HG03066 (cell line): ENCODE results near the gene FOXN3.

Experiments
- ATAC-seq: cut with Tn5 transposase; IDR thresholded peaks from one replicate; pipeline ENCODE4 v1.9.1; 2021; ENCODE audit warnings: low read depth; ENCODE audit not compliant: unreplicated experiment

FOXN3 gene

GRCh38 chr14:89367779-89368120, 49.3 kb downstream of the FOXN3 start:
- ATAC-seq = no peak

DNA sequence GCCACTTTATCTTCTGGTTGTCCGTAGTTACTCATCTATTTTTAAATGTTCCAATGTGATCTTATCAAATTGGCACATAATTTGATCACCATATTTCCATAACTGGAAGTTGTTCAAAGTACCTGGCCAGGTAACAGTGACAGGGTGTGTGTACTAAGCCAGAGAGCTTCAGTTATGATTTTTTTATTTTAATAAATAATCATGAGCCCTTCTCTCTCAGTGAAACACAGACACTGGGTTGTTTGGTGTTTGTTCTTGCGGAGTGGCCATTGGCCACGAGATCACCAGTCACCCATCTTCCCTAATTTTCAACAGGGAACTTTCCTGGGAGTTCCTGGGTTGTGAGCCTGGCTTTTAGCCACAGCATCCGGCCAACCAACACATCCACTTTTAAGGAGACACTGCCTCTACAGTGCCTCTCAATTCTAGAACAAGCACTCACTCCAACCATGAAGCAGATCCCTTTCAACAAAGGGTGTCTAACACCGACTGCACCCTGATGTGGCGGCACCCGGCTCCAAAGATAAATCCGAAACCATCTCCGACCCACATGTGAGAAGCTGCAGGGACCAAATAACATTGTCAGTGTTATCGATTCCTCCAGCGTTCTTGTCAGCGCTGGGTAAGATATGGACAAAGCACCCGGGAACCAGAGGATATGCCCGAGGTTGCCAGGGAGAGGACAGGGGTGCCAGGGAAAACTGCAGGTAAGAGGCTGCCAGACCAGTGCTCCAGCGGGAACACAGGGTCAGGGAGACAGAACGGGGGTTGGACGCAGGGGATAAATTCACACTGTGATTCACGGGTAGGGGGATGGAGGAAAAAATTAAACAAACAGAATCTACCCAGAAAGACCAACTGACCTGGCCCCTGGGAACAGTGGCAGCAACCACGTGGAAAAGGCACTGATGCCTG, 49.9 kb downstream of the FOXN3 start:
- no peak for ATAC-seq

- peak; percentile 89 for ATAC-seq
Measured at GRCh38 chr14:89365061-89365801, 51.8 kb downstream of the FOXN3 start.

DNA sequence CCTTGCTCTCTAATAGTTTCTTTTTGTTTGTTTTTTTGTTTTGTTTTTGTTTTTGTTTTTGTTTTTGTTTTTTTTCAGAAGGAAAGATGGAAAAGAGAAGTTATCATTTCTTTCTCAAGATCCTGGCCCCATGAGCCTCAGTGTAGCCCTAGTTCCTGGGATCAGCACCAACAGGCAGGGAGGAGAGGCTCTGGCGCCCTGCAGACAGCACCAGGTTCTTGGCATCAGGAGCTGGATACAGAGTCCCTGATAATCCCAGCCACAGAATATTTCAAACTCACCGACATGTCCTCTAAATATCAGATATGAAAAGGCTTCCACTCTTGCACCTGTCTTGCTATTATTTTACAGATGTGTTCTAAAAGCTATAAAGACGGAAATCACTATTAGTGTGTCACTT, 52.7 kb downstream of the FOXN3 start:
- ATAC-seq = no peak

GRCh38 chr14:89360277-89360676, 56.8 kb downstream of the FOXN3 start:
- ATAC-seq = no peak

DNA sequence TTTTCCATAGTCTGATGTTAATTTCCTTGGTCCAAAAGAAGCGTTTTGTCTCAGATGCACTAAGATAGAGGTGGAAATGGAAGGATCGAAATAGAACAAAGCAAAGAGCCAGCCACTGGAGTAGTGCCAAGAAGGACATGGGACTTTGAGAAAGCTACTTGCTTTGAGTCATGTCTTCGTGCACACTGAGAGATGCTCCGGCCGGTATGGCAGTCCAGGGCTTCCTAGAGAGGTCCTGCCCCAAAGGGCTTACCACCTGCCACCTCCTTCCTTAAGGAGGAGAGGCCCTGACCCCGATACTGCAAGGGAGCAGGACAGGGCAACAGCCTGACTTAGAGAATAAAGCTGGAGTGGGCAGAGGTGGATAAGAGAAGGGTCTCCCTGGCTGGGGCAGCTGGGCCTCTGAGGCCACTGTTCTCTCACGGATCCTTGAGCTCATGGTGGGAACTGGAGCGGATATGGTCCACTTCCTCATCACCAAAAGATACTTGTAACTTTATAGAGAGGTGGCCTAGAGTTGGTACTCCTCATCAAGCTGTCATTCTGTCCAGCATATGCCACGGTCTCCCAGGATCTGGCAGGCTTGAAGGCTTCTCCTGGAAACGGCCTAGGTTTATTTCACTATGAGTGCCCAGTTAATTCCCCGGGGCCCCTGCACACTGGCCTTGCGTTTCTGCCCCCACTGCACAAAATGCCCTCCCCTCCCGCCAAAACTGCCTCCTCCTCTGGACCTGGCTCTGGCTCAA, 57.4 kb downstream of the FOXN3 start:
- no peak for ATAC-seq

DNA sequence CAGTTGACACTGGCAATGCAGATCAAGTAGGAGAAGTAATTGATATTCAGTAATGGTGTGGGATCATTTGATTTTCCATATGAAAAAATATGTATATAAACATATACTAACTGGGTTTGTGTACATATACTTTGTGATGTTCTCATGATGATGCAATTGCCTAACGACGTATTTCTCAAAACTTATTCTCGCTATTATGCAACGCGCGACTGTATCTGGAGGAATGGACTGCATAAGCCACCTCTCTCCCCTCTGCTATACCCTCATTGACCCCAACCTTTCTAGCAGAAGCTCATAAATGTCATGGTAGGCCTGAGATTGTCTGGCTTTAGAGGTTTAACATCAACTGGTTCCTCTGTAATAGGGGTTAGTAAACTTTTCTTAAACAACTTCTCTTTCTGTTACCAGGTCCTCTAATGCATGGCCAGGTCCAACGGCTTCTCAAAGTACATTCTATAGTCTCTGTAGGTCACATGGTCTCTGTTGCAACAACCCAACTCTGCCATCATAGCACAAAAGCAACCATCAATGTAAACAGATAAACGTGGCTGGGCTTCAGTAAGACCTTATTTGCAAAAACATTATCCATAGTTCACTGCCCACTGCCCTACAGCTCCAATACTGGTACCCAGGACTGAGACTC, 59.3 kb downstream of the FOXN3 start:
- no peak for ATAC-seq

- ATAC-seq = no peak
Measured at GRCh38 chr14:89356927-89357326, 60.1 kb downstream of the FOXN3 start.

GRCh38 chr14:89356496-89356895, 60.5 kb downstream of the FOXN3 start:
- no peak for ATAC-seq

- ATAC-seq = no peak
Measured at GRCh38 chr14:89353766-89354113, 63.3 kb downstream of the FOXN3 start.

- no peak for ATAC-seq
Measured at GRCh38 chr14:89352976-89353765, 63.9 kb downstream of the FOXN3 start.

- ATAC-seq = peak; percentile 89
Measured at GRCh38 chr14:89351516-89352404, 65.3 kb downstream of the FOXN3 start.

DNA sequence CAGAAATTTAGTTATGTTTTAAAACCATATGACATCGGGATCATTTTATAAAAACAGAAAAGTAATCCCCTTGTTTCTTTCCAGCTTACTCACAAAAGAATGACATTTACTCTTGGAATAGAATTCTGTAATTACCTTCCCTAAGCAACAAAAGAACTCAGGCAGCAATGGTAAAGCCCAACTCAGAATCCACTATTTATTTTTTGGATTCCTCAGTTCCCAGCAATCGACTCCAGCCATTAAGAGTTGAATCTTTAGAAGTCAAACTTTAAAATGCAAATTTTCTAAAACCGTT, 65.9 kb downstream of the FOXN3 start:
- no peak for ATAC-seq

GRCh38 chr14:89350152-89350551, 66.9 kb downstream of the FOXN3 start:
- no peak for ATAC-seq

DNA sequence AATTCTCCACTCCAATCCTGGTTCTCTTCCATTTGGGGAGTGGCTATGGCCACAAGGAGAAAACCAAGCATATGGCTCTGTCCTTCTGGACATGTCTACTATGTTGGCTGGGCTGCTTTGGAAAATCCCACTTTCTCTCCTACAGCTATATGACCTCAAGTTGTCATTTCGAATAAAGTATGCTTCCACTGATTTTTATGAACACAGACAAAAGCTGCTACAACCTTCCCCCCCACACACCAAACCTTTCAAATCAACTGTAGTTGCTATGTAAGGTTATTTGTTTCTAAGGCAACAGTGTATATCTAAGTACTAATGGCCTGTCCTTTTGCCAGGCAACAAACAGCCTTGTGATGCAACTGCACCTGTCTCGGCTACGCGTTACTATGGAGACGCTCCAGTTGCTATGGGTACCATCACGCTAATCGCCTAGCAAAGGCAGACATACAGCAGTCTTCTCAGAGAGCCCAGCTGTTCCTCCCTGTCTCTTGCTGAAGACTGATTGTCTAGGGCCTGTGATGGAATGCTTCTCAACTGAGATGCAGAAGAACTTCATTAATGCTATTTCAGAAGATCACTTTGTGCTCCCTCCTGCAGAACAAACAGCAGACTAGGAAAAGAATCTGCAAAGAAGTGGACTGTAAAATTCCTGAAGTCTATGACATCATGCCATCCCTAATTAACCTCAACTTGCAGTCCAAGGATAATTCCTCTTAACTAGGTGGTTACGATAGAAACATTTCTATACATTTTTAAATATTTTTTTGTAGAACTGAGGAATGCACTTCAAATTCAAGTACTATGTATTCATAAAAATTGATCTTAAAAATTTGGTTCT, 67.6 kb downstream of the FOXN3 start:
- ATAC-seq = no peak

- ATAC-seq = no peak
Measured at GRCh38 chr14:89348722-89349121, 68.3 kb downstream of the FOXN3 start.

GRCh38 chr14:89347885-89348284, 69.1 kb downstream of the FOXN3 start:
- ATAC-seq = no peak

DNA sequence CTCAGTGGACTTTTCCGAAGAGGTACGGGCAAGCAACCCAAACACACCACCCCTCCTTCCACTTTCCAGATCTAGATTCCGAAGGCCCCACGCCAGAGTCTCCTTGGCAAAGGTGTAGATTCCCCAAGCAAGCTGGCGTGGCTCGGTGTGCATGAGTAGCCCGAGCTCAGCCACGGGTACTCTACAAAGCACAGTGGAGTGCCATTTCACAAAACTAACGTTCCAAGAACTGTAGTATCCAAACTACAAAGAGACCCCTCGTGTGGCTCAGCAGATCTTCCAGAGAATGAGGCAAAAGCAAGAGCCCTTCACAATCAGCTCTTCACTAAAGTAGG, 72.1 kb downstream of the FOXN3 start:
- no peak for ATAC-seq

DNA sequence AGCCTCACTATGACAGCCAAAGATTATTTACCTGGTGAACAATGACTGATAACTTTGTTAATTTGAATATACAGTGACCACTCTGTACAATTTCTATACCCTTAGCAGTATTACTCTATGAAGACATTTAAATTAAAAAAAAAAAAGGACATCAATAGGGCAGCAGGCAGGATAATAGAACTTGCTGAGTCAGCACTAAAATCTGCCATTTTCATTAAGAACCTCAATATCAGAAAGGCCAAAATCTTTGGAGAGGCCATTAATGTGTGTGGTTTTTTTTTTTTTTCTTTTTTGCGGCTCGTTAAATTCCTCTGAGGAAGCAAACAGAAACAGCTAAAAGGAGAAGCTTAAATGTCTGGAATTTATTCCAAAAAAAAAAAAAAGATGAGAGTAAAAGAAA, 73.7 kb downstream of the FOXN3 start:
- no peak for ATAC-seq
